Spleen (tissue), 11 donors: ENCODE results near the gene PTTG2. TPM values are rescaled to one million over a fixed set of nuclear protein-coding genes. Genes with fewer than 3 reads are reported as not detected.

Experiments used
- DNase-seq: peaks from one replicate; pipeline ENCODE4 v3.0.0-alpha.2; 2020
- H3K27ac ChIP-seq, 8 donors: fragments of 200-600 bp; sonication (generic) in 7 of 8; 1 replicate in 4 of 8; 2 replicates in 4 of 8; pipeline versions ENCODE4 v1.5.0 to v1.8.0; 2016 to 2021; ENCODE audit warnings: inconsistent platforms in 4 of 8, mild to moderate bottlenecking in 4 of 8, moderate library complexity in 1 of 8
- H3K27me3 ChIP-seq, 7 donors: fragments of 200-600 bp; sonication (generic) in 6 of 7; replicated peaks in 1 of 7; 1 replicate in 4 of 7; 2 replicates in 3 of 7; pipeline versions ENCODE4 v1.5.0 to v1.8.0; 2016 to 2021; ENCODE audit warnings: inconsistent platforms in 3 of 7, mild to moderate bottlenecking in 1 of 7
- H3K36me3 ChIP-seq, 6 donors: fragments of 200-600 bp; sonication (generic) in 5 of 6; 1 replicate in 4 of 6; 2 replicates in 2 of 6; pipeline versions ENCODE4 v1.5.0 to v1.8.0; 2016 to 2021; ENCODE audit warnings: inconsistent platforms in 2 of 6
- H3K4me1 ChIP-seq, 6 donors: fragments of 200-600 bp; sonication (generic) in 5 of 6; 1 replicate in 3 of 6; 2 replicates in 3 of 6; pipeline versions ENCODE4 v1.5.0 to v1.8.0; 2016 to 2021; ENCODE audit warnings: inconsistent platforms in 3 of 6
- H3K4me3 ChIP-seq, 8 donors: fragments of 200-600 bp; sonication (generic) in 7 of 8; 1 replicate in 4 of 8; 2 replicates in 4 of 8; pipeline versions ENCODE4 v1.5.0 to v1.8.0; 2016 to 2021; ENCODE audit warnings: inconsistent platforms in 4 of 8, mild to moderate bottlenecking in 4 of 8, moderate library complexity in 2 of 8
- H3K9me3 ChIP-seq, 8 donors: fragments of 200-600 bp; sonication (generic) in 7 of 8; 1 replicate in 4 of 8; 2 replicates in 4 of 8; pipeline versions ENCODE4 v1.5.0 to v1.8.0; 2016 to 2021; ENCODE audit warnings: inconsistent platforms in 4 of 8
- CTCF ChIP-seq, 11 experiments: fragments of 200-600 bp in 7 of 11; fragments of 450-650 bp in 4 of 11; sonication (generic) in 4 of 11; IDR thresholded peaks in 8 of 11; conservative IDR thresholded peaks in 3 of 11; 1 replicate in 7 of 11; 2 replicates in 4 of 11; pipeline versions ENCODE4 v1.4.0 to v1.8.0; 2016 to 2021; ENCODE audit warnings: antibody characterized with exemption in 11 of 11, inconsistent platforms in 4 of 11, mild to moderate bottlenecking in 1 of 11
- POLR2A ChIP-seq, 3 donors: fragments of 450-650 bp; IDR thresholded peaks; one replicate each; pipeline ENCODE4 v1.5.1; 2017; ENCODE audit warnings: antibody characterized with exemption in 3 of 3, mild to moderate bottlenecking in 1 of 3
- POLR2AphosphoS5 ChIP-seq, 3 donors: sonication (generic); formaldehyde crosslinking; IDR thresholded peaks; one replicate each; pipeline ENCODE4 v1.5.1; 2017; ENCODE audit warnings: antibody characterized with exemption in 3 of 3
- WGBS, 5 donors: extraction: QIAGEN DNeasy Blood & Tissue Kit in 3 of 5; methylation state at CpG; one replicate each; pipeline versions ENCODE4 v1.1.5 to v1.1.7; 2013 to 2018; 5-methylcytosine and 5-hydroxymethylcytosine counted together
- intact Hi-C: fragments of 100-400 bp; cut with DNase I; formaldehyde crosslinking; loops from one replicate; pipeline ENCODE4 v1.15.0; 2023; ENCODE audit warnings: low total_unique reads
- polyA plus RNA-seq, 3 donors: library from polyadenylated mRNA; stranded (reverse); fragments of 200-250 nt; gene quantifications; one replicate each; pipeline ENCODE4 v1.2.1, GENCODE V29; 2013
- total RNA-seq, 7 donors: library from RNA; depleted of rRNA in 3 of 7; stranded (reverse); fragments of >200 nt in 3 of 7; fragmentation: NEBNext Ultra II Directional in 4 of 7; extraction: Animal tissue kit (Norgen Biotek cat#: 25700) in 4 of 7; gene quantifications; one replicate each; pipeline versions ENCODE4 v1.1.0 to v1.2.1, GENCODE V29; 2016 to 2021
- donor health status: healthy with polysubstance abuse.
- donor health status: DM: no; HTN: no; CAD: no; lungs with moderate emphysema.
- donor health status: DM: no; HTN: no; CAD: no.
- donor health status: Bipolar disorder and iron deficiency.
- donor health status: healthy.
- donor health status: DM: no; HTN: no; CAD: no.
- donor health status: DM: yes; HTN: yes; CAD: no.

The PTTG2 gene
- total and polyA plus RNA-seq, 10 donors: 0.53 to 7.5 (median 2.8) TPM

GRCh38 chr4:37936889-37937498 lies 23.2 kb upstream of the PTTG2 start:
- peaks cover 0 to 43% (median 0%) of the 10 kb centered on the region in 6 donors for H3K36me3 ChIP-seq
- H3K27ac ChIP-seq: no peak overlapping the region
- peaks cover 0 to 6% (median 0%) of the 10 kb centered on the region in 8 donors for H3K9me3 ChIP-seq
- intact Hi-C loops: no loop called here
- no peaks in the 10 kb centered on the region for H3K27me3 ChIP-seq
- WGBS, 5 donors: 65 to 74% (median 68%) methylated on average over 7 of the region's 7 CpGs
- no peak for DNase-seq
- H3K4me1 ChIP-seq: peaks cover 0 to 11% (median 0%) of the 10 kb centered on the region in 6 donors
- TF ChIP-seq POLR2A (IDR thresholded peaks at IDR 0.05) (no peak), POLR2AphosphoS5 (IDR thresholded peaks at IDR 0.05) (no peak), CTCF (IDR thresholded peaks at IDR 0.05 in 8 of 11, conservative IDR thresholded peaks at IDR 0.05 in 3 of 11) (no peak)
- no peak overlapping the region for H3K4me3 ChIP-seq

DNA sequence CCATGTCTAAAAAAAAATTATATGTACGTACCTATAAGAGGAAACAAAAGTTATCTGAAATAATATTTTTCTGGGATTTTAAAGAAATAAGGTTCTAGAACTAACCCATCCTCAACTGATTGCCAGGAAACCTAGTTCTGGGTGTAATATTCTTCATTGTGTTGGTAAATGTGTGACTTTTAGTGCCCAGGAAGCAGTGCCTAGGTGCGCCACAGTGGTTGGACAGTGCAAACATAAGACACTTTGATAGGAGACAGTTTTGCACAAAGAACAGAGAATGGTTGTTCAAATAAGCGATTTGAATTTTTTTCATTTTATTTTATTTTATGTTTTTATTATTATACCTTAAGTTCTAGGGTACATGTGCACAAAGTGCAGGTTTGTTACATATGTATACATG lies 22.0 kb upstream of the PTTG2 start:
- no peak for DNase-seq
- WGBS, 5 donors: 77 to 97% (median 95%) methylated on average over 3 of the region's 3 CpGs
- H3K4me1 ChIP-seq: peaks cover 0 to 11% (median 0%) of the 10 kb centered on the region in 6 donors
- peaks cover 0 to 6% (median 0%) of the 10 kb centered on the region in 8 donors for H3K9me3 ChIP-seq
- no peak overlapping the region for H3K27ac ChIP-seq
- TF ChIP-seq CTCF (IDR thresholded peaks at IDR 0.05 in 8 of 11, conservative IDR thresholded peaks at IDR 0.05 in 3 of 11): no peak
- TF ChIP-seq POLR2A (IDR thresholded peaks at IDR 0.05): no peak
- no peak for TF ChIP-seq POLR2AphosphoS5 (IDR thresholded peaks at IDR 0.05)
- peaks cover 0 to 34% (median 0%) of the 10 kb centered on the region in 6 donors for H3K36me3 ChIP-seq
- no peaks in the 10 kb centered on the region for H3K27me3 ChIP-seq
- H3K4me3 ChIP-seq: no peak overlapping the region
- intact Hi-C loops: no loop called here

DNA sequence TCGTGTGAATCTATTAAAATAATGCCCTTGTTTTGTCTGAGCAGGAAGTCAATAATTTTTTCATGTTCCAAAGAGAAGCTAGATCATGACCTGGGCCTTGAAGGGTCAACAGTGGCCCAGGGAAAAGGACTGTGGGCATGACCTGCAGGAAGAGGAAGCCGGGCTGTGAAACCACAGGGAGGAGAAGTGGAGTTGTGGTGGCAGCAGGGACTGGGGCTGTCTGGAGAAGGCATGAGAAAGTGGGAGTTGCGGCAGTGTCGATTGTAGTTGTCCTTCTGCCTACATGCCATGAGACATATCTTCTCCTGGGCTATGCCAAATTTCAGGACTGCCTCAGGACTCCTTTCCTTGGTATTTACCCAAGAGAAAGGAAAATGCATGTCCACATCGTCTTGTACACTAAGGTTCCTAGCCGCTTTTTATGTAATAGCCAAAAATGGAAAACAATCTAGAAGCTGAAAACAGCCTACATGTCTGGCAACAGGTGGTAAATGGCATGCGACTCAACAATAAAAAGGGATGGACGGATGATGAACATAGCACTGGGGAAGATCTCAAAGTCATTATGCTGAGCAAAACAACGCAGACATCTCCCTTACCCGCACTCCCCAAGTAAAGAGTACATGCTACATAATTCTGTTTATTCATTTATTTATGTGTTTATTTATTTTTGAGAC lies 13.6 kb upstream of the PTTG2 start:
- peaks cover 0 to 62% (median 26%) of the 10 kb centered on the region in 6 donors for H3K4me1 ChIP-seq
- TF ChIP-seq POLR2AphosphoS5 (IDR thresholded peaks at IDR 0.05): peak in 2 of 3 donors; percentile 60 to 66
- no peak for TF ChIP-seq CTCF (IDR thresholded peaks at IDR 0.05 in 8 of 11, conservative IDR thresholded peaks at IDR 0.05 in 3 of 11)
- TF ChIP-seq POLR2A (IDR thresholded peaks at IDR 0.05): no peak
- H3K27me3 ChIP-seq: no peaks in the 10 kb centered on the region
- no peaks in the 10 kb centered on the region for H3K9me3 ChIP-seq
- intact Hi-C loops: no loop called here
- peak overlapping the region in 2 of 8 donors; percentile 2 to 8 for H3K27ac ChIP-seq
- 53 to 63% (median 56%) methylated on average over 10 of the region's 10 CpGs for WGBS, 5 donors
- H3K4me3 ChIP-seq: no peak overlapping the region
- H3K36me3 ChIP-seq: peaks cover 0 to 11% (median 0%) of the 10 kb centered on the region in 6 donors
- DNase-seq: peak; percentile 80

- Histone ChIP-seq H3K4me1 (peaks cover 0 to 66% (median 28%) of the 10 kb centered on the region in 6 donors), H3K4me3 (no peak overlapping the region), H3K36me3 (peaks cover 0 to 28% (median 2%) of the 10 kb centered on the region in 6 donors), H3K27ac (no peak overlapping the region), H3K9me3 (no peaks in the 10 kb centered on the region), H3K27me3 (no peaks in the 10 kb centered on the region)
- intact Hi-C loops: no loop called here
- no peak for TF ChIP-seq POLR2A (IDR thresholded peaks at IDR 0.05)
- TF ChIP-seq POLR2AphosphoS5 (IDR thresholded peaks at IDR 0.05): no peak
- no peak for TF ChIP-seq CTCF (IDR thresholded peaks at IDR 0.05 in 8 of 11, conservative IDR thresholded peaks at IDR 0.05 in 3 of 11)
- 42 to 78% (median 49%) methylated on average over 4 of the region's 4 CpGs for WGBS, 5 donors
- no peak for DNase-seq
Observed at GRCh38 chr4:37948542-37948941, 11.7 kb upstream of the PTTG2 start.
